GM23338 (cell line): Measurements from ENCODE around the gene NNAT. TPM values are rescaled to one million over a fixed set of nuclear protein-coding genes. Genes with fewer than 3 reads are reported as not detected.
A peak's percentile ranks its signal among the peaks of the same experiment; 100 is the strongest.

ENCODE experiments used
- ATAC-seq: fragments of 200-7000 bp; cut with Tn5 transposase; 3 replicates; pipeline ENCODE4 v1.9.1; 2020
- DNase-seq: peaks from one replicate; pipeline ENCODE4 v3.0.0-alpha.2; 2015; ENCODE audit warnings: low spot score
- H2AFZ ChIP-seq: fragments of 200-600 bp; sonication (generic); 2 replicates; pipeline ENCODE4 v1.8.0; 2016; ENCODE audit warnings: antibody characterized with exemption, mild to moderate bottlenecking, moderate library complexity
- H3F3A ChIP-seq: fragments of 200-600 bp; sonication (generic); replicated peaks from 2 replicates; pipeline ENCODE4 v1.8.0; 2017; ENCODE audit warnings: antibody characterized with exemption, mixed run types, low read depth
- H3K27ac ChIP-seq: fragments of 200-600 bp; sonication (generic); 2 replicates; pipeline ENCODE4 v1.6.1; 2016; ENCODE audit warnings: low read depth
- H3K27me3 ChIP-seq: fragments of 200-600 bp; sonication (generic); 2 replicates; pipeline ENCODE4 v1.8.0; 2016; ENCODE audit warnings: mild to moderate bottlenecking, mixed run types, moderate library complexity; ENCODE audit not compliant: insufficient read depth
- H3K36me3 ChIP-seq: fragments of 200-600 bp; sonication (generic); 2 replicates; pipeline ENCODE4 v1.8.0; 2016; ENCODE audit warnings: mild to moderate bottlenecking; ENCODE audit not compliant: insufficient read depth
- H3K4me1 ChIP-seq: fragments of 200-600 bp; sonication (generic); 2 replicates; pipeline ENCODE4 v1.8.0; 2016; ENCODE audit warnings: mild to moderate bottlenecking, moderate library complexity; ENCODE audit not compliant: insufficient read depth
- H3K4me2 ChIP-seq: fragments of 200-600 bp; sonication (generic); 2 replicates; pipeline ENCODE4 v1.7.1; 2017; ENCODE audit warnings: mixed run types
- H3K4me3 ChIP-seq: fragments of 200-600 bp; sonication (generic); 2 replicates; pipeline ENCODE4 v1.6.1; 2016; ENCODE audit warnings: mixed run types
- H3K79me2 ChIP-seq: fragments of 200-600 bp; sonication (generic); replicated peaks from 2 replicates; pipeline ENCODE4 v1.8.0; 2017; ENCODE audit warnings: mild to moderate bottlenecking; ENCODE audit not compliant: insufficient read depth
- H3K9me2 ChIP-seq: fragments of 200-600 bp; sonication (generic); 2 replicates; pipeline ENCODE4 v1.8.0; 2017; ENCODE audit not compliant: insufficient read depth
- H4K20me1 ChIP-seq: fragments of 200-600 bp; sonication (generic); replicated peaks from 2 replicates; pipeline ENCODE4 v1.8.0; 2017; ENCODE audit warnings: mild to moderate bottlenecking; ENCODE audit not compliant: insufficient read depth
- H3K27ac Mint-ChIP-seq: 2 replicates; pipeline ENCODE4 v1.8.0; 2020; ENCODE audit warnings: inconsistent platforms, mild to moderate bottlenecking, moderate library complexity, mixed read lengths
- H3K27me3 Mint-ChIP-seq: 3 replicates; pipeline ENCODE4 v1.8.0; 2022; ENCODE audit warnings: low read depth, mild to moderate bottlenecking, moderate library complexity, mixed read lengths, inconsistent platforms; ENCODE audit not compliant: insufficient read depth, poor library complexity
- H3K36me3 Mint-ChIP-seq: 3 replicates; pipeline ENCODE4 v1.8.0; 2021; ENCODE audit warnings: low read depth, mild to moderate bottlenecking, inconsistent platforms, moderate library complexity, mixed read lengths
- H3K4me1 Mint-ChIP-seq: 3 replicates; pipeline ENCODE4 v1.8.0; 2020; ENCODE audit warnings: mild to moderate bottlenecking, inconsistent platforms, mixed read lengths
- H3K4me3 Mint-ChIP-seq: 3 replicates; pipeline ENCODE4 v1.8.0; 2021; ENCODE audit warnings: moderate library complexity, mild to moderate bottlenecking, inconsistent platforms, mixed read lengths
- H3K9me3 Mint-ChIP-seq: 3 replicates; pipeline ENCODE4 v1.8.0; 2020; ENCODE audit warnings: moderate library complexity, mild to moderate bottlenecking, inconsistent platforms, mixed read lengths
- JUNB ChIP-seq: IDR thresholded peaks from one replicate; pipeline ENCODE4 v1.6.1; 2016; ENCODE audit warnings: antibody characterized with exemption; ENCODE audit not compliant: unreplicated experiment
- ZNF331 ChIP-seq: fragments of 250-450 bp; sonication (Bioruptor Pico); IDR thresholded peaks from 2 replicates; pipeline ENCODE4 v1.5.0; 2020; ENCODE audit warnings: low read depth, mild to moderate bottlenecking, moderate library complexity
- polyA plus RNA-seq: library from polyadenylated mRNA; unstranded; fragments of >200 nt; fragmentation: Nextera tagmentation; extraction: Ambion mirVana; gene quantifications from 2 replicates; pipeline ENCODE4 v1.2.1, GENCODE V29; 2016
- total RNA-seq: library from RNA; depleted of rRNA; stranded (reverse); fragments of >200 nt; shearing (Covaris generic); gene quantifications from 2 replicates; pipeline ENCODE4 v1.2.3, GENCODE V29; 2014
- TF ChIP-seq, protein P1 (sequence below): IDR thresholded peaks from one replicate; pipeline ENCODE4 v1.6.1; 2018; ENCODE audit warnings: antibody characterized with exemption; ENCODE audit not compliant: unreplicated experiment
- TF ChIP-seq, protein P2 (sequence below): IDR thresholded peaks from 2 replicates; pipeline ENCODE4 v1.6.1; 2016; ENCODE audit warnings: antibody characterized with exemption
- TF ChIP-seq, protein P3 (sequence below), 2 experiments: fragments of 200-600 bp in 1 of 2; sonication (generic) in 1 of 2; conservative IDR thresholded peaks; 2 replicates each; pipeline versions ENCODE4 v1.5.1 to v1.6.1; 2016 to 2017; ENCODE audit warnings: antibody characterized with exemption in 2 of 2, low read depth in 2 of 2, mild to moderate bottlenecking in 2 of 2, moderate library complexity in 1 of 2

Gene NNAT
- total and polyA plus RNA-seq, 2 experiments from 2014 or later = 4.3 to 4.9 TPM

DNA sequence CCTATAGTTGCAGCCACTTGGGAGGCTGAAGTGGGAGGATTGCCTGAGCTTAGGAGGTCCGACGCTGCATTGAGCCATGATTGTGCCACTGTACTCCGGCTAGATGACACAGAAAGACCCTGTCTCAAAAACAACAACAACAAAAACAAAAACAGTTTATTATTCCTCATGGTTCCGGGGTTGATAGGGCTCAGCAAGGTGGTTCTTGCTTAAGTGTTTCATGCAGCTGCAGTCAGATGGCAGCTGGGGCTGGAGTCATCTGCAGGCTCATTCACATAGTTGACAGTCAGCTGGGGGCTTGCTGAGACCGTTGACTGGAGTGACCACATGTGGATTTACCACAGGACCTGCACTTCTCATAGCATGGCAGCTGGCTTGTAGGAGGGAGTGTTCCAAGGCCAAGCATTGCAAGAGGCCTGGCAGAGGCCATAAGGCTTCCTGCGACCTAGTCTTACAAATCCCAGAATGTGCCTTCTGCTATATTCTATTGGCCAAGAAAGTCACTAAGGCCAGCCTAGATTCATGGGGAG is 28.9 kb upstream of the NNAT start:
- Histone ChIP-seq H4K20me1 (0 out of 2 replicates have a peak, but pooled peaks cover 7% of the 10 kb centered on the region), H3K27ac (no peak overlapping the region), H3K79me2 (no peaks in the 10 kb centered on the region), H3K4me3 (no peak overlapping the region), H3F3A (no peaks in the 10 kb centered on the region), H3K27me3 (no peaks in the 10 kb centered on the region), H3K4me2 (no peak overlapping the region), H3K36me3 (no peaks in the 10 kb centered on the region), H2AFZ (no peak overlapping the region), H3K4me1 (no peaks in the 10 kb centered on the region), H3K9me2 (0 out of 2 replicates have a peak, but pooled peaks cover 3% of the 10 kb centered on the region)
- Mint-ChIP-seq H3K9me3 (no peaks in the 10 kb centered on the region), H3K27me3 (peaks cover 9% of the 10 kb centered on the region), H3K4me1 (no peaks in the 10 kb centered on the region), H3K4me3 (no peak overlapping the region), H3K27ac (no peak overlapping the region), H3K36me3 (no peaks in the 10 kb centered on the region; the same call in 1 of the 3 replicates)
- ATAC-seq (no peak), DNase-seq (no peak)
- TF ChIP-seq, protein P1, sequence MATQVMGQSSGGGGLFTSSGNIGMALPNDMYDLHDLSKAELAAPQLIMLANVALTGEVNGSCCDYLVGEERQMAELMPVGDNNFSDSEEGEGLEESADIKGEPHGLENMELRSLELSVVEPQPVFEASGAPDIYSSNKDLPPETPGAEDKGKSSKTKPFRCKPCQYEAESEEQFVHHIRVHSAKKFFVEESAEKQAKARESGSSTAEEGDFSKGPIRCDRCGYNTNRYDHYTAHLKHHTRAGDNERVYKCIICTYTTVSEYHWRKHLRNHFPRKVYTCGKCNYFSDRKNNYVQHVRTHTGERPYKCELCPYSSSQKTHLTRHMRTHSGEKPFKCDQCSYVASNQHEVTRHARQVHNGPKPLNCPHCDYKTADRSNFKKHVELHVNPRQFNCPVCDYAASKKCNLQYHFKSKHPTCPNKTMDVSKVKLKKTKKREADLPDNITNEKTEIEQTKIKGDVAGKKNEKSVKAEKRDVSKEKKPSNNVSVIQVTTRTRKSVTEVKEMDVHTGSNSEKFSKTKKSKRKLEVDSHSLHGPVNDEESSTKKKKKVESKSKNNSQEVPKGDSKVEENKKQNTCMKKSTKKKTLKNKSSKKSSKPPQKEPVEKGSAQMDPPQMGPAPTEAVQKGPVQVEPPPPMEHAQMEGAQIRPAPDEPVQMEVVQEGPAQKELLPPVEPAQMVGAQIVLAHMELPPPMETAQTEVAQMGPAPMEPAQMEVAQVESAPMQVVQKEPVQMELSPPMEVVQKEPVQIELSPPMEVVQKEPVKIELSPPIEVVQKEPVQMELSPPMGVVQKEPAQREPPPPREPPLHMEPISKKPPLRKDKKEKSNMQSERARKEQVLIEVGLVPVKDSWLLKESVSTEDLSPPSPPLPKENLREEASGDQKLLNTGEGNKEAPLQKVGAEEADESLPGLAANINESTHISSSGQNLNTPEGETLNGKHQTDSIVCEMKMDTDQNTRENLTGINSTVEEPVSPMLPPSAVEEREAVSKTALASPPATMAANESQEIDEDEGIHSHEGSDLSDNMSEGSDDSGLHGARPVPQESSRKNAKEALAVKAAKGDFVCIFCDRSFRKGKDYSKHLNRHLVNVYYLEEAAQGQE = no peak
- TF ChIP-seq ZNF331 (CRISPR knock-in tag) = peak; percentile 63

DNA sequence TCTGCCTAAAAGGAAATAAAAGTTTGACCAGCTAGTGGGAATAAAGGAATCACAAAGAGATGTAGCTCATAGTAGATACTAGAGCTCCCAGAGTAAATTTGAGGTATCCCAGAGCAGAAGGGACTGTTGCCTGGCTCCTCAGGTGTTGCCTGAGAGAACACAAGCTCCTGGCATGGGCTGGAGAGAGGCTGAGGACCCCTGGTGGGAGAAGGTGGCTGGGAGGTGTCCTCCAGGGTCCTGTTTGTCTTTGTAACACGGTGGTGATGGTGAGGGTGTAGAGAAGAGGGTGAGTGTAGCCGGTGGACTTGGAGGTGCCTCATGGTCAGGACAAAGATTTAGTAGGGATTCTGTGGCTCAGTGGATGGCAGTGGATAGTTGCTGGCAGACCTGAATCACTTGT is 28.1 kb upstream of the NNAT start:
- 0 out of 2 replicates have a peak, but pooled peaks cover 7% of the 10 kb centered on the region for H4K20me1 ChIP-seq
- no peak overlapping the region for H3K27ac ChIP-seq
- ATAC-seq (no peak), DNase-seq (no peak)
- H3K36me3 Mint-ChIP-seq = no peaks in the 10 kb centered on the region; the same call in 1 of the 3 replicates
- H3K27me3 ChIP-seq = no peaks in the 10 kb centered on the region
- no peak overlapping the region for H3K27ac Mint-ChIP-seq
- H3K9me2 ChIP-seq = 0 out of 2 replicates have a peak, but pooled peaks cover 3% of the 10 kb centered on the region
- H3K4me1 ChIP-seq = no peaks in the 10 kb centered on the region
- no peak overlapping the region for H3K4me3 ChIP-seq
- H3K36me3 ChIP-seq = no peaks in the 10 kb centered on the region
- no peaks in the 10 kb centered on the region for H3K9me3 Mint-ChIP-seq
- H3K4me2 ChIP-seq = no peak overlapping the region
- no peak overlapping the region for H3K4me3 Mint-ChIP-seq
- H2AFZ ChIP-seq = no peak overlapping the region
- no peaks in the 10 kb centered on the region for H3K79me2 ChIP-seq
- TF ChIP-seq, protein P2, sequence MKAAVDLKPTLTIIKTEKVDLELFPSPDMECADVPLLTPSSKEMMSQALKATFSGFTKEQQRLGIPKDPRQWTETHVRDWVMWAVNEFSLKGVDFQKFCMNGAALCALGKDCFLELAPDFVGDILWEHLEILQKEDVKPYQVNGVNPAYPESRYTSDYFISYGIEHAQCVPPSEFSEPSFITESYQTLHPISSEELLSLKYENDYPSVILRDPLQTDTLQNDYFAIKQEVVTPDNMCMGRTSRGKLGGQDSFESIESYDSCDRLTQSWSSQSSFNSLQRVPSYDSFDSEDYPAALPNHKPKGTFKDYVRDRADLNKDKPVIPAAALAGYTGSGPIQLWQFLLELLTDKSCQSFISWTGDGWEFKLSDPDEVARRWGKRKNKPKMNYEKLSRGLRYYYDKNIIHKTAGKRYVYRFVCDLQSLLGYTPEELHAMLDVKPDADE = no peak
- TF ChIP-seq, protein P3, sequence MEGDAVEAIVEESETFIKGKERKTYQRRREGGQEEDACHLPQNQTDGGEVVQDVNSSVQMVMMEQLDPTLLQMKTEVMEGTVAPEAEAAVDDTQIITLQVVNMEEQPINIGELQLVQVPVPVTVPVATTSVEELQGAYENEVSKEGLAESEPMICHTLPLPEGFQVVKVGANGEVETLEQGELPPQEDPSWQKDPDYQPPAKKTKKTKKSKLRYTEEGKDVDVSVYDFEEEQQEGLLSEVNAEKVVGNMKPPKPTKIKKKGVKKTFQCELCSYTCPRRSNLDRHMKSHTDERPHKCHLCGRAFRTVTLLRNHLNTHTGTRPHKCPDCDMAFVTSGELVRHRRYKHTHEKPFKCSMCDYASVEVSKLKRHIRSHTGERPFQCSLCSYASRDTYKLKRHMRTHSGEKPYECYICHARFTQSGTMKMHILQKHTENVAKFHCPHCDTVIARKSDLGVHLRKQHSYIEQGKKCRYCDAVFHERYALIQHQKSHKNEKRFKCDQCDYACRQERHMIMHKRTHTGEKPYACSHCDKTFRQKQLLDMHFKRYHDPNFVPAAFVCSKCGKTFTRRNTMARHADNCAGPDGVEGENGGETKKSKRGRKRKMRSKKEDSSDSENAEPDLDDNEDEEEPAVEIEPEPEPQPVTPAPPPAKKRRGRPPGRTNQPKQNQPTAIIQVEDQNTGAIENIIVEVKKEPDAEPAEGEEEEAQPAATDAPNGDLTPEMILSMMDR (conservative IDR thresholded peaks at IDR 0.05; ENCODE audit: low read depth in 2 of 2) = peak in 1 of 2 experiments; percentile 25; a peak in 2 of 4 replicates
- TF ChIP-seq JUNB = no peak
- H3K4me1 Mint-ChIP-seq = no peaks in the 10 kb centered on the region
- peaks cover 9% of the 10 kb centered on the region for H3K27me3 Mint-ChIP-seq
- H3F3A ChIP-seq = no peaks in the 10 kb centered on the region
